IMR-90 (cell line): ENCODE data around the gene NNT.

Source experiments
- CEBPB ChIP-seq: IDR thresholded peaks from 2 replicates; pipeline ENCODE4 v1.6.1; 2012; ENCODE audit warnings: low read depth, low read length, improper control_type of control experiment
- CHD1 ChIP-seq: IDR thresholded peaks from 2 replicates; pipeline ENCODE4 v1.6.1; 2012; ENCODE audit warnings: low read depth, low read length, improper control_type of control experiment
- CTCF ChIP-seq: conservative IDR thresholded peaks from 2 replicates; pipeline ENCODE4 v1.5.1; 2012; ENCODE audit warnings: mild to moderate bottlenecking, low read depth, low read length, improper control_type of control experiment
- MXI1 ChIP-seq: IDR thresholded peaks from 2 replicates; pipeline ENCODE4 v1.6.1; 2012; ENCODE audit warnings: low read depth, mild to moderate bottlenecking, low read length, moderate library complexity, borderline replicate concordance
- POLR2A ChIP-seq: IDR thresholded peaks from 2 replicates; pipeline ENCODE4 v1.6.1; 2012; ENCODE audit warnings: mild to moderate bottlenecking, low read depth, low read length
- USF2 ChIP-seq: fragments of 150-350 bp; IDR thresholded peaks from 2 replicates; pipeline ENCODE4 v1.6.1; 2017; ENCODE audit warnings: mild to moderate bottlenecking, antibody characterized with exemption, low read length, low read depth

GRCh38 chr5:43619911-43620310 lies 16.9 kb downstream of the NNT start:
- TF ChIP-seq CTCF (no peak), CHD1 (no peak), CEBPB (no peak), USF2 (no peak), POLR2A (no peak), MXI1 (no peak)
